Loucy (cell line): ENCODE data around the gene TRIOBP.

Experiments
- H2AFZ ChIP-seq: fragments of 200-600 bp; sonication (generic); 2 replicates; pipeline ENCODE4 v1.6.0; 2016; ENCODE audit warnings: antibody characterized with exemption, mild to moderate bottlenecking, low read length, moderate library complexity
- H3F3A ChIP-seq: fragments of 200-600 bp; 2 replicates; pipeline ENCODE4 v1.6.0; 2016; ENCODE audit warnings: antibody characterized with exemption, low read depth, mild to moderate bottlenecking
- H3K27me3 ChIP-seq: fragments of 200-600 bp; sonication (generic); 2 replicates; pipeline ENCODE4 v1.6.1; 2014; ENCODE audit warnings: low read length, mild to moderate bottlenecking; ENCODE audit not compliant: insufficient read depth, poor library complexity, severe bottlenecking
- H3K36me3 ChIP-seq: fragments of 200-600 bp; sonication (generic); 2 replicates; pipeline ENCODE4 v1.6.1; 2016; ENCODE audit warnings: low read length; ENCODE audit not compliant: insufficient read depth
- H3K4me1 ChIP-seq: fragments of 200-600 bp; sonication (generic); 2 replicates; pipeline ENCODE4 v1.5.1; 2014; ENCODE audit warnings: low read length, mild to moderate bottlenecking; ENCODE audit not compliant: insufficient read depth, poor library complexity, severe bottlenecking
- H3K4me2 ChIP-seq: fragments of 200-600 bp; sonication (generic); 2 replicates; pipeline ENCODE4 v1.6.0; 2014; ENCODE audit warnings: antibody characterized with exemption, low read length, low read depth, mild to moderate bottlenecking; ENCODE audit not compliant: poor library complexity, severe bottlenecking
- H3K4me3 ChIP-seq: fragments of 200-600 bp; sonication (generic); 2 replicates; pipeline ENCODE4 v1.5.1; 2014; ENCODE audit warnings: low read length, mild to moderate bottlenecking, mixed read lengths; ENCODE audit not compliant: poor library complexity, severe bottlenecking
- H3K79me2 ChIP-seq: fragments of 200-600 bp; sonication (generic); 2 replicates; pipeline ENCODE4 v1.6.1; 2014; ENCODE audit warnings: low read length; ENCODE audit not compliant: insufficient read depth
- H3K9ac ChIP-seq: fragments of 200-600 bp; sonication (generic); 2 replicates; pipeline ENCODE4 v1.6.0; 2014; ENCODE audit warnings: mild to moderate bottlenecking, low read depth, low read length, moderate library complexity; ENCODE audit not compliant: poor library complexity, severe bottlenecking
- H3K9me2 ChIP-seq: fragments of 200-600 bp; sonication (generic); replicated peaks from 2 replicates; pipeline ENCODE4 v1.6.1; 2016; ENCODE audit warnings: low read depth, low read length, mixed read lengths
- H3K9me3 ChIP-seq: fragments of 200-600 bp; sonication (generic); 2 replicates; pipeline ENCODE4 v1.6.1; 2014; ENCODE audit warnings: mild to moderate bottlenecking, antibody characterized with exemption, low read length, low read depth; ENCODE audit not compliant: insufficient read depth
- H4K20me1 ChIP-seq: fragments of 200-600 bp; sonication (generic); 2 replicates; pipeline ENCODE4 v1.6.0; 2014; ENCODE audit warnings: antibody characterized with exemption, low read length, mild to moderate bottlenecking; ENCODE audit not compliant: insufficient read depth, poor library complexity, severe bottlenecking
- EZH2phosphoT487 ChIP-seq: fragments of 200-600 bp; IDR thresholded peaks from 2 replicates; pipeline ENCODE4 v1.6.1; 2018; ENCODE audit warnings: antibody characterized with exemption, mild to moderate bottlenecking, moderate library complexity, borderline replicate concordance
- TF ChIP-seq, protein P1 (sequence below): fragments of 200-600 bp; sonication (generic); conservative IDR thresholded peaks from 2 replicates; pipeline ENCODE4 v1.5.1; 2014; ENCODE audit warnings: mild to moderate bottlenecking, antibody characterized with exemption, low read length

The TRIOBP gene

DNA sequence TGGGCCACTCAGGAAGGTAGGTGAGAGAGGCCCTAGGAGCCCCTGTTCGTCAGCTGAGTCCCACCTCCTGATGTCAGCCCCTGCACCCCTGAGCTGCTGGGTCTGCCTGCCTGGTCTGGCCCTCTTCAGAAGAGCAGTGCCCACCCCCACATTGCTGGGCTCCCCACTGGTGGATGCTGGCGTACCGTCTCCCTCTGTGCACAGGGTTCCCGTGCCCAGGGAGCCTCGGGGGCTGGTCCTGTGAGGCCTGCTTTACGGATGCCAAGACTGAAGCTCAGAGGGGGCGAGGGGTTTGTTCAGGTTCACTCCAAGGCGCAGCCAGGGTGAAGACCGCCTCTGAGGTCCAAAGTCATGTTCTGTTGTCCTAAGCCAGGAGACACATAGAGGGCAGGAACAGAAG is 66.2 kb downstream of the TRIOBP start:
- H3K9me3 ChIP-seq: no peaks in the 10 kb centered on the region
- no peak overlapping the region for H3K9ac ChIP-seq
- H3K9me2 ChIP-seq: no peaks in the 10 kb centered on the region
- no peaks in the 10 kb centered on the region for H3K27me3 ChIP-seq
- no peak overlapping the region for H3K4me2 ChIP-seq
- no peaks in the 10 kb centered on the region for H3K4me1 ChIP-seq
- H3K4me3 ChIP-seq: no peak overlapping the region
- no peak overlapping the region for H2AFZ ChIP-seq
- H3K36me3 ChIP-seq: peaks cover 32% of the 10 kb centered on the region; the same call in 1 of the 2 replicates
- TF ChIP-seq, protein P1, sequence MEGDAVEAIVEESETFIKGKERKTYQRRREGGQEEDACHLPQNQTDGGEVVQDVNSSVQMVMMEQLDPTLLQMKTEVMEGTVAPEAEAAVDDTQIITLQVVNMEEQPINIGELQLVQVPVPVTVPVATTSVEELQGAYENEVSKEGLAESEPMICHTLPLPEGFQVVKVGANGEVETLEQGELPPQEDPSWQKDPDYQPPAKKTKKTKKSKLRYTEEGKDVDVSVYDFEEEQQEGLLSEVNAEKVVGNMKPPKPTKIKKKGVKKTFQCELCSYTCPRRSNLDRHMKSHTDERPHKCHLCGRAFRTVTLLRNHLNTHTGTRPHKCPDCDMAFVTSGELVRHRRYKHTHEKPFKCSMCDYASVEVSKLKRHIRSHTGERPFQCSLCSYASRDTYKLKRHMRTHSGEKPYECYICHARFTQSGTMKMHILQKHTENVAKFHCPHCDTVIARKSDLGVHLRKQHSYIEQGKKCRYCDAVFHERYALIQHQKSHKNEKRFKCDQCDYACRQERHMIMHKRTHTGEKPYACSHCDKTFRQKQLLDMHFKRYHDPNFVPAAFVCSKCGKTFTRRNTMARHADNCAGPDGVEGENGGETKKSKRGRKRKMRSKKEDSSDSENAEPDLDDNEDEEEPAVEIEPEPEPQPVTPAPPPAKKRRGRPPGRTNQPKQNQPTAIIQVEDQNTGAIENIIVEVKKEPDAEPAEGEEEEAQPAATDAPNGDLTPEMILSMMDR: no peak
- no peak for TF ChIP-seq EZH2phosphoT487
- no peaks in the 10 kb centered on the region for H3F3A ChIP-seq
- H3K79me2 ChIP-seq: no peaks in the 10 kb centered on the region
- H4K20me1 ChIP-seq: no peaks in the 10 kb centered on the region

DNA sequence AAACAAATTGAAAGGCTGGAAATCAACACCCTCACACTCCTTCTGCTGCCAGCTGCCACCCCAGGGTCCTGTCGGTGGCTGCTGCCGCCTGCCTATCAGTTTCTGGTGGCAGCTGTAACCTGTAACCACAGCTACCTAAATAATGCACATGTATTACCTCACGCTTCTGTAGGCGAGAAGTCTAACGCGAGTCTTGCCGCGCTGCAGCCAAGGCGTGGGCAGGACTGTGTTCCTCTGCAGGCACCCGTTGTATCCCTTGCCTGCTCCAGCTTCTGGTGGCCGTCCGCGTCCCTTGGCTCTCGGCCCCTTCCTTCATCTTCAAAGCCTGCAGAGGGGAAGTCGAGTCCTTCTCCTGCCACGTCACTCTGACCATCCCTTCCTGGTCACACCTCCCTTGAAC is 66.8 kb downstream of the TRIOBP start:
- H3K4me2 ChIP-seq: no peak overlapping the region
- H2AFZ ChIP-seq: no peak overlapping the region
- H4K20me1 ChIP-seq: no peaks in the 10 kb centered on the region
- no peaks in the 10 kb centered on the region for H3F3A ChIP-seq
- H3K9me3 ChIP-seq: no peaks in the 10 kb centered on the region
- no peaks in the 10 kb centered on the region for H3K27me3 ChIP-seq
- no peak overlapping the region for H3K9ac ChIP-seq
- H3K4me3 ChIP-seq: no peak overlapping the region
- no peaks in the 10 kb centered on the region for H3K79me2 ChIP-seq
- TF ChIP-seq EZH2phosphoT487: no peak
- H3K4me1 ChIP-seq: no peaks in the 10 kb centered on the region
- H3K9me2 ChIP-seq: no peaks in the 10 kb centered on the region
- peaks cover 26% of the 10 kb centered on the region; the same call in 1 of the 2 replicates for H3K36me3 ChIP-seq

DNA sequence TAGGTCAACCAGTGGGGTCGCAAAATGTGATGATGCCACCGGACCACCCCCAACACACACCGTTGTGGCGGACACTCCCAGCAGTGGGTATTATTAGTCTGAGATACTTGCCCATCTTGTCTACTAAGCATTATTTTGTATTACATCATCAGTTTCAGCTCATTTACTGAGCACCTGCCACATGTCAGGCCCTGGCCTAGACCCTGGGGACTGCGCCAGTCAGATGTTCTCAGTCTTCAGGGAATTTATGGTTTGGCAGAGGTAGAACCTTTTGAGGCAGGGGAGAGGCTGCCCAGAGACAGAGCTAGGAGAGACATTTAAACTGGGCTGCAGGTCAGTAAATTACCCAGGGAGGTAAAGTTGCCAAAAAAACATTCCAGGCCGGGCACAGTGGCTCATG is 67.8 kb downstream of the TRIOBP start:
- Histone ChIP-seq H3K4me1 (no peaks in the 10 kb centered on the region), H4K20me1 (no peaks in the 10 kb centered on the region), H2AFZ (no peak overlapping the region), H3K9me2 (no peaks in the 10 kb centered on the region), H3F3A (no peaks in the 10 kb centered on the region), H3K36me3 (peaks cover 17% of the 10 kb centered on the region; the same call in 1 of the 2 replicates), H3K4me2 (no peak overlapping the region), H3K79me2 (no peaks in the 10 kb centered on the region), H3K27me3 (no peaks in the 10 kb centered on the region), H3K4me3 (no peak overlapping the region), H3K9ac (no peak overlapping the region), H3K9me3 (no peaks in the 10 kb centered on the region)
- TF ChIP-seq EZH2phosphoT487: no peak
- TF ChIP-seq, protein P1: no peak

DNA sequence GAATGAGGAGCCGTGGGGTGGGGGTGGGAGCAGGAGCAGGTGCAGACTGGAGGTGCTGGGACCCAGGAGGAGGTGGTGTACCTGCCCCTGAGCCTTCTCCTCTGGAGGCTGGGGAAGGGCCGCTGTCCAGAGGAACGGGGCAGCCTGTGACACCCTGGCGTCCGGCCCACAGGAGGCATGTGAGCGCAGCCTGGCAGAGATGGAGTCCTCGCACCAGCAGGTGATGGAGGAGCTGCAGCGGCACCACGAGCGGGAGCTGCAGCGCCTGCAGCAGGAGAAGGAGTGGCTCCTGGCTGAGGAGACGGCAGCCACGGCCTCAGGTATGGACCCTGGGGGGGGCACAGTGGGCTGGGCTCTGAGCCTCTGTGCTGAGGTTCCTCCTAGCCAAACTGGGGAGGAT is 68.7 kb downstream of the TRIOBP start:
- Histone ChIP-seq H4K20me1 (no peaks in the 10 kb centered on the region), H3K27me3 (no peaks in the 10 kb centered on the region), H3K9ac (no peak overlapping the region), H3K9me2 (no peaks in the 10 kb centered on the region), H3F3A (no peaks in the 10 kb centered on the region), H3K36me3 (peaks cover 12% of the 10 kb centered on the region; the same call in 1 of the 2 replicates), H3K4me3 (no peak overlapping the region), H3K4me1 (no peaks in the 10 kb centered on the region), H3K9me3 (no peaks in the 10 kb centered on the region), H3K79me2 (no peaks in the 10 kb centered on the region), H2AFZ (no peak overlapping the region), H3K4me2 (no peak overlapping the region)
- TF ChIP-seq, protein P1: no peak
- no peak for TF ChIP-seq EZH2phosphoT487
